Mesothelial cell of epicardium (in vitro differentiated cells): ENCODE measurements around the gene EFS. TPM values are rescaled to one million over a fixed set of nuclear protein-coding genes. Genes with fewer than 3 reads are reported as not detected.

Source experiments
- DNase-seq, 2 experiments: peaks; one replicate each; pipeline ENCODE4 v3.0.0; 2021; ENCODE audit warnings: low spot score in 2 of 2; ENCODE audit not compliant: unreplicated experiment in 2 of 2
- H3K27ac Mint-ChIP-seq: 2 replicates; pipeline ENCODE4 v1.8.0; 2021; ENCODE audit warnings: mixed read lengths
- H3K27me3 Mint-ChIP-seq: 2 replicates; pipeline ENCODE4 v1.8.0; 2021; ENCODE audit warnings: low read depth, mixed read lengths
- H3K36me3 Mint-ChIP-seq: 2 replicates; pipeline ENCODE4 v1.8.0; 2021; ENCODE audit warnings: mixed read lengths
- H3K4me1 Mint-ChIP-seq: 2 replicates; pipeline ENCODE4 v1.8.0; 2021; ENCODE audit warnings: mixed read lengths
- H3K4me3 Mint-ChIP-seq: 2 replicates; pipeline ENCODE4 v1.8.0; 2021; ENCODE audit warnings: mild to moderate bottlenecking, moderate library complexity, mixed read lengths
- H3K9me3 Mint-ChIP-seq: 2 replicates; pipeline ENCODE4 v1.8.0; 2021; ENCODE audit warnings: mixed read lengths
- total RNA-seq: library from RNA; stranded (reverse); gene quantifications from 3 replicates; pipeline ENCODE4 v1.2.1, GENCODE V29; 2021
- TF ChIP-seq, protein P1 (sequence below): fragments of 200-600 bp; sonication (generic); IDR thresholded peaks from one replicate; pipeline ENCODE4 v1.5.0; 2021; ENCODE audit warnings: antibody characterized with exemption; ENCODE audit not compliant: unreplicated experiment

Gene EFS
- total RNA-seq, 1 donor from 2014 or later: 81.2 TPM

- peaks cover 7% of the 10 kb centered on the region for H3K36me3 Mint-ChIP-seq
- H3K4me1 Mint-ChIP-seq: peaks cover 12% of the 10 kb centered on the region
- no peak for DNase-seq
- H3K4me3 Mint-ChIP-seq: no peak overlapping the region
- no peak overlapping the region for H3K27ac Mint-ChIP-seq
- no peaks in the 10 kb centered on the region for H3K9me3 Mint-ChIP-seq
- peaks cover 12% of the 10 kb centered on the region for H3K27me3 Mint-ChIP-seq
- TF ChIP-seq, protein P1, sequence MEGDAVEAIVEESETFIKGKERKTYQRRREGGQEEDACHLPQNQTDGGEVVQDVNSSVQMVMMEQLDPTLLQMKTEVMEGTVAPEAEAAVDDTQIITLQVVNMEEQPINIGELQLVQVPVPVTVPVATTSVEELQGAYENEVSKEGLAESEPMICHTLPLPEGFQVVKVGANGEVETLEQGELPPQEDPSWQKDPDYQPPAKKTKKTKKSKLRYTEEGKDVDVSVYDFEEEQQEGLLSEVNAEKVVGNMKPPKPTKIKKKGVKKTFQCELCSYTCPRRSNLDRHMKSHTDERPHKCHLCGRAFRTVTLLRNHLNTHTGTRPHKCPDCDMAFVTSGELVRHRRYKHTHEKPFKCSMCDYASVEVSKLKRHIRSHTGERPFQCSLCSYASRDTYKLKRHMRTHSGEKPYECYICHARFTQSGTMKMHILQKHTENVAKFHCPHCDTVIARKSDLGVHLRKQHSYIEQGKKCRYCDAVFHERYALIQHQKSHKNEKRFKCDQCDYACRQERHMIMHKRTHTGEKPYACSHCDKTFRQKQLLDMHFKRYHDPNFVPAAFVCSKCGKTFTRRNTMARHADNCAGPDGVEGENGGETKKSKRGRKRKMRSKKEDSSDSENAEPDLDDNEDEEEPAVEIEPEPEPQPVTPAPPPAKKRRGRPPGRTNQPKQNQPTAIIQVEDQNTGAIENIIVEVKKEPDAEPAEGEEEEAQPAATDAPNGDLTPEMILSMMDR: no peak
Measured at GRCh38 chr14:23354990-23355389, 10.0 kb downstream of the EFS start.

DNA sequence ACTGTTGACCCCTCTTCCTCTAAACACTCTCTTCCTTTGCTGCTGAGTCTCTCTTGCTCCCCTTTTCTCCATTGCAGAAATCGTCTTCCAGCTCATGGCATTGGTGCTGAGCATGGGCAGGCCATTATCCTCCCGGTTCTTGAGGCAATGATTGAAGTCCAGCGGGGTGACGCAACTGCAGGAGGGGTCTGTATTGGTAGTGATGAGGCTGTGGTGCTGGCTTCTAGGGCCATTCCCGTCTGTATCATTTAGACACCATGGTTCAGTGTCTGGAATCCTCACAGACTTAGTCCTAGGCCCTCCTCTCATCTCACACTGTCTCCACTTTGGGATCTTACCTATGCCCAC lies 11.6 kb downstream of the EFS start:
- TF ChIP-seq, protein P1: no peak
- H3K4me3 Mint-ChIP-seq: peak overlapping the region; percentile 69
- DNase-seq: no peak
- no peak overlapping the region for H3K27ac Mint-ChIP-seq
- H3K27me3 Mint-ChIP-seq: peaks cover 12% of the 10 kb centered on the region
- peaks cover 10% of the 10 kb centered on the region for H3K4me1 Mint-ChIP-seq
- H3K36me3 Mint-ChIP-seq: peaks cover 4% of the 10 kb centered on the region
- no peaks in the 10 kb centered on the region for H3K9me3 Mint-ChIP-seq

DNA sequence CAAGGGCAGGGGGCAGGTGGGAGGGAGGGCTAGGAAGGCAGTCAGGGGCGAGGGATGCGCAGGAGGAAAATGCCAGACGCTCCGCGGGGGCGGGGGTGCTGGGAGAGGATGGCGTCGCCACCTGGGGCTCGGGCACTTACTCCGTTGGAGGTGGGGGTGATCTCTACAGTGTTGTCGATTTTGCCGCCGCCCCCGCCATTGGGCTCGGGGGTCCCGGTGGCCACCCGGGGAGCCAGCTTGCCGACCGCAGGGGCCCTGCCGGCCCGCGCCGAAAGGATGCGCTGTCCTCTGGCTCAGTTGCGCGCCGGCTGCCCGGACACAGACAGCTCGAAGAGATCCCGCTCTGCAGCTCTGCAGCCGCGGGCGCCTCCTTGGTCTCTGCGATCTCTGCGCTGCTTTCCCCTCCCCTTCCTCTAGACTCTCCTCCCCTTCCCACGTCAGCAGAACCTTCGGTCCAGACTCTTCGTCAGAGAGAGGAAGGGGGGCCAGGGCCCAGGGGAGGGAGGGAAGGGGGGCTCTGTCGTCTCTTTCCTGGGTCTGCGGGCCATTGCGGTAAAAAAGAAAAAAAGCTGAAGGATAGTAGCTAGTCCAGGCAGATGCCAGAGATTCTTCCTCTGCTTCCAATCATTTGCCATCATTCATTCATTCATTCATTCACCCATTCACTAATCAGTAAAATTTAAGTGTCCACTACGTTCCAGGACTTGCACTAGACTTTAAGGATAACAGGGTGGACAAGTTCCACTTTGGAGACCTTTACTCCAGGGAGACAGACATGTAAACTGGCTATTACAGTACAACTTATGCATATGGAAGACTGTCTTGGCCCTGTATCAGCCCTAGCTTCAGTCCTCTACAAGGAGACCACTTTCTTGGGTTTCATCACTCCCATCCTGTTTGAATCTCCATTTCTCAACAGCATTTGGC lies 12.2 kb downstream of the EFS start, which contains the start of gene SLC22A17:
Gene SLC22A17 (minus strand): TSS at position 382 of the 927 bp plus-strand sequence.
- TF ChIP-seq, protein P1: no peak
- Mint-ChIP-seq H3K27me3 (peaks cover 12% of the 10 kb centered on the region), H3K9me3 (no peaks in the 10 kb centered on the region), H3K36me3 (peaks cover 4% of the 10 kb centered on the region), H3K4me3 (peak within 1 kb of the TSS; percentile 69), H3K27ac (peak within 1 kb of the TSS; percentile 35), H3K4me1 (peaks cover 10% of the 10 kb centered on the region)
- peak; percentile 68 to 78 for DNase-seq

GRCh38 chr14:23351681-23352505 lies 13.1 kb downstream of the EFS start:
- no peak overlapping the region for H3K27ac Mint-ChIP-seq
- peaks cover 12% of the 10 kb centered on the region for H3K27me3 Mint-ChIP-seq
- H3K4me3 Mint-ChIP-seq: peak overlapping the region; percentile 69
- peaks cover 4% of the 10 kb centered on the region for H3K36me3 Mint-ChIP-seq
- TF ChIP-seq, protein P1: no peak
- no peak for DNase-seq
- H3K4me1 Mint-ChIP-seq: peaks cover 10% of the 10 kb centered on the region
- no peaks in the 10 kb centered on the region for H3K9me3 Mint-ChIP-seq

GRCh38 chr14:23349156-23349845 lies 15.7 kb downstream of the EFS start:
- peaks cover 18% of the 10 kb centered on the region for H3K4me1 Mint-ChIP-seq
- TF ChIP-seq, protein P1: no peak
- DNase-seq: no peak
- no peak overlapping the region for H3K4me3 Mint-ChIP-seq
- H3K9me3 Mint-ChIP-seq: no peaks in the 10 kb centered on the region
- no peaks in the 10 kb centered on the region for H3K36me3 Mint-ChIP-seq
- no peak overlapping the region for H3K27ac Mint-ChIP-seq
- H3K27me3 Mint-ChIP-seq: peaks cover 12% of the 10 kb centered on the region
